GM12878 (cell line): Measurements from ENCODE around the gene ABHD3. TPM values are rescaled to one million over a fixed set of nuclear protein-coding genes. Genes with fewer than 3 reads are reported as not detected.

Experiments used
- ATAC-seq: fragments of 200-7000 bp; cut with Tn5 transposase; 3 replicates; pipeline ENCODE4 v1.9.1; 2020; ENCODE audit warnings: mild to moderate bottlenecking, moderate library complexity
- BruUV-seq: library from RNA; stranded (reverse); fragments of 400-500 nt; replicated peaks from 2 replicates; lab custom pipeline; 2021; lab: Mats Ljungman, UMichigan
- CTCF ChIA-PET: fragments of 300-600 bp; sonication (Branson Sonifier 250); formaldehyde crosslinking; extraction: SDS; loops from one replicate; lab custom pipeline; 2021; ENCODE audit warnings: inconsistent platforms; lab: Yijun Ruan, JAX
- POLR2A ChIA-PET: fragments of 350-600 bp; formaldehyde crosslinking; extraction: SDS; loops from one replicate; lab custom pipeline; 2021; ENCODE audit warnings: inconsistent platforms; lab: Charles Lee
- RAD21 ChIA-PET: fragments of 300-600 bp; sonication (Branson Sonifier 250); formaldehyde crosslinking; loops from one replicate; lab custom pipeline; 2023; ENCODE audit warnings: antibody characterized with exemption; ENCODE audit not compliant: unreplicated experiment; lab: Charles Lee
- SMC1A ChIA-PET: fragments of 300-600 bp; sonication (Branson Sonifier 250); formaldehyde crosslinking; loops from one replicate; lab custom pipeline; 2023; ENCODE audit not compliant: unreplicated experiment, uncharacterized antibody; lab: Charles Lee
- DNase-seq: peaks from one replicate; pipeline ENCODE4 v3.0.0-alpha.2; 2011; ENCODE audit warnings: low read depth, low spot score
- FAIRE-seq: peaks from 3 replicates; lab custom pipeline; 2011; peaks lifted over from hg19 to GRCh38; lab: Jason Lieb, UNC
- H2AFZ ChIP-seq: 2 replicates; pipeline ENCODE4 v1.6.0; 2011; ENCODE audit warnings: low read depth, low read length, control low read depth; ENCODE audit not compliant: control insufficient read depth
- H3K27ac ChIP-seq: 2 replicates; pipeline ENCODE4 v1.5.1; 2011; ENCODE audit warnings: control low read depth; ENCODE audit not compliant: control insufficient read depth, insufficient read depth
- H3K27me3 ChIP-seq, 2 experiments: replicated peaks in 1 of 2; 2 replicates each; pipeline versions ENCODE4 v1.6.0 to v1.6.1; 2011; ENCODE audit warnings: low read length in 1 of 2; ENCODE audit not compliant: control insufficient read depth in 2 of 2, insufficient read depth in 2 of 2
- H3K36me3 ChIP-seq, 2 experiments: 2 replicates each; pipeline ENCODE4 v1.5.1; 2011; ENCODE audit warnings: low read length in 1 of 2; ENCODE audit not compliant: control insufficient read depth in 2 of 2, insufficient read depth in 2 of 2
- H3K4me1 ChIP-seq: 2 replicates; pipeline ENCODE4 v1.6.1; 2011; ENCODE audit warnings: mild to moderate bottlenecking, low read length, moderate library complexity, mixed read lengths; ENCODE audit not compliant: control insufficient read depth, insufficient read depth
- H3K4me2 ChIP-seq: 2 replicates; pipeline ENCODE4 v1.6.0; 2011; ENCODE audit warnings: control low read depth; ENCODE audit not compliant: control insufficient read depth, insufficient read depth
- H3K4me3 ChIP-seq: fragments of 200-600 bp; sonication (generic); 2 replicates; pipeline ENCODE4 v1.5.1; 2016
- H3K79me2 ChIP-seq: 2 replicates; pipeline ENCODE4 v1.6.0; 2011; ENCODE audit warnings: low read length; ENCODE audit not compliant: control insufficient read depth, insufficient read depth
- H3K9ac ChIP-seq: 2 replicates; pipeline ENCODE4 v1.8.0; 2011; ENCODE audit warnings: low read length, control low read depth, mixed read lengths; ENCODE audit not compliant: control insufficient read depth, insufficient read depth
- H3K9me3 ChIP-seq: replicated peaks from 3 replicates; pipeline ENCODE4 v1.5.1; 2011; ENCODE audit warnings: mild to moderate bottlenecking, low read length; ENCODE audit not compliant: control insufficient read depth, insufficient read depth
- H4K20me1 ChIP-seq: 2 replicates; pipeline ENCODE4 v1.6.0; 2011; ENCODE audit not compliant: control insufficient read depth, insufficient read depth
- CTCF ChIP-seq, 3 experiments: IDR thresholded peaks in 2 of 3; conservative IDR thresholded peaks in 1 of 3; 2 replicates each; pipeline ENCODE4 v1.5.1; 2011; ENCODE audit warnings: low read depth in 3 of 3, low read length in 3 of 3, mild to moderate bottlenecking in 3 of 3, control low read depth in 2 of 3, moderate library complexity in 2 of 3, inconsistent platforms in 1 of 3, mixed read lengths in 1 of 3; ENCODE audit not compliant: control insufficient read depth in 2 of 3, insufficient read depth in 1 of 3; ENCODE audit errors: extremely low read depth in 1 of 3
- HCFC1 ChIP-seq: fragments of 150-350 bp; IDR thresholded peaks from 2 replicates; pipeline ENCODE4 v1.6.1; 2014; ENCODE audit warnings: low read length
- KDM1A ChIP-seq: fragments of 200-600 bp; sonication (generic); IDR thresholded peaks from 2 replicates; pipeline ENCODE4 v1.6.1; 2016; ENCODE audit warnings: borderline replicate concordance
- SMARCA5 ChIP-seq: fragments of 450-650 bp; IDR thresholded peaks from 2 replicates; pipeline ENCODE4 v1.6.1; 2017; ENCODE audit warnings: mild to moderate bottlenecking
- ZBTB33 ChIP-seq: fragments of 450-650 bp; IDR thresholded peaks from 2 replicates; pipeline ENCODE4 v1.6.1; 2017; ENCODE audit warnings: mild to moderate bottlenecking
- ZNF592 ChIP-seq: fragments of 450-650 bp; IDR thresholded peaks from 2 replicates; pipeline ENCODE4 v1.6.1; 2017; ENCODE audit warnings: mild to moderate bottlenecking, moderate library complexity
- ZNF687 ChIP-seq: fragments of 450-650 bp; IDR thresholded peaks from 2 replicates; pipeline ENCODE4 v1.6.1; 2017; ENCODE audit warnings: mild to moderate bottlenecking, moderate library complexity
- WGBS: methylation state at CpG from one replicate; pipeline ENCODE4 v1.1.6; 2016; ENCODE audit warnings: low lambda C conversion rate; ENCODE audit not compliant: insufficient replicate concordance, insufficient coverage; ENCODE audit errors: missing lambda C conversion rate; 5-methylcytosine and 5-hydroxymethylcytosine counted together
- in situ Hi-C: fragments of 300-500 bp; cut with MboI; formaldehyde crosslinking; loops from 9 replicates; pipeline ENCODE4 v1.14.3; 2018; ENCODE audit warnings: mixed read lengths
- intact Hi-C: fragments of 100-400 bp; cut with micrococcal nuclease; formaldehyde crosslinking; loops from one replicate; pipeline ENCODE4 v1.14.2; 2022; ENCODE audit not compliant: unreplicated experiment
- polyA plus RNA-seq, 11 experiments: library from polyadenylated mRNA; depleted of rRNA in 4 of 11; unstranded in 6 of 11; stranded (reverse) in 5 of 11; fragments of >200 nt; fragmentation: Nextera tagmentation in 4 of 11; fragmentation: Illumina TruSeq in 1 of 11; extraction: Ambion mirVana in 4 of 11; extraction: Trizol in 1 of 11; gene quantifications; 1 replicate in 1 of 11; 2 replicates in 10 of 11; pipeline versions ENCODE4 v1.2.1 to v1.2.3, GENCODE V29; 2011 to 2016; ENCODE audit warnings: inconsistent platforms in 2 of 11, missing spikeins in 2 of 11, low read depth in 1 of 11
- total RNA-seq, 4 experiments: library from RNA; depleted of rRNA in 3 of 4; stranded (reverse); fragments of >200 nt in 3 of 4; fragmentation: Illumina TruSeq in 1 of 4; extraction: Trizol in 1 of 4; gene quantifications; 2 replicates each; pipeline versions ENCODE4 v1.2.1 to v1.2.3, GENCODE V29; 2013 to 2021

ABHD3 gene
- total and polyA plus RNA-seq, 10 of the 15 experiments (the other 5 are each of a cell fraction or from before 2014, with no cell fraction given), result 4.9 to 49.8 (median 18.3) TPM

- H3K4me1 ChIP-seq, result no peaks in the 10 kb centered on the region
- ChIA-PET SMC1A (interaction anchor here (0.8 to 2.5 kb wide), 9 partner anchors 10 to 131 kb away, joined by 3 to 17 read pairs (median 5); partner anchors contain the start of genes ESCO1 and MIB1), POLR2A (interaction anchor here (0.6 to 3.2 kb wide), 6 partner anchors 10 to 128 kb away, joined by 4 to 19 read pairs (median 4); partner anchors contain the start of genes ESCO1 and MIB1), RAD21 (interaction anchor here (0.7 to 2.4 kb wide), 5 partner anchors 11 to 242 kb away, joined by 3 to 17 read pairs (median 4); partner anchors contain the start of gene ESCO1), CTCF (interaction anchor here (0.6 to 10.6 kb wide), 13 partner anchors 12 to 238 kb away, joined by 3 to 173 read pairs (median 5); partner anchors contain the start of genes ABHD3, ESCO1 and MIB1)
- H2AFZ ChIP-seq, result peak within 1 kb of the TSS; percentile 83
- H3K27ac ChIP-seq, result peak within 1 kb of the TSS; percentile 95
- H3K79me2 ChIP-seq, result peaks cover 50% of the 10 kb centered on the region
- H3K4me3 ChIP-seq, result peak within 1 kb of the TSS; percentile 83
- H3K27me3 ChIP-seq, result no peaks in the 10 kb centered on the region
- BruUV-seq, result TSS peak; percentile 88
- H3K36me3 ChIP-seq, result no peaks in the 10 kb centered on the region
- 1% methylated on average over 59 of the region's 59 CpGs for whole genome bisulfite sequencing
- in situ Hi-C loops (loop anchor here (25.0 kb wide), 2 partner anchors 550 to 1850 kb away; partner anchors contain the start of gene RIOK3), intact Hi-C loops (loop anchor here (1.0 to 10.0 kb wide), 4 partner anchors 92 to 242 kb away; partner anchors contain the start of genes ABHD3 and MIB1)
- peak; percentile 98 for ATAC-seq
- no peaks in the 10 kb centered on the region for H3K9me3 ChIP-seq
- H4K20me1 ChIP-seq, result no peaks in the 10 kb centered on the region
- peak; percentile 77 for FAIRE-seq
- H3K9ac ChIP-seq, result peak within 1 kb of the TSS; percentile 89
- peak within 1 kb of the TSS; percentile 88 for H3K4me2 ChIP-seq
- DNase-seq, result peak; percentile 71
- TF ChIP-seq ZNF687, result peak; percentile 84; the same call in 1 of the 2 replicates
- TF ChIP-seq ZBTB33, result peak; percentile 76; the same call in 1 of the 2 replicates
- TF ChIP-seq SMARCA5, result peak; percentile 93; the same call in 1 of the 2 replicates
- TF ChIP-seq CTCF (IDR thresholded peaks at IDR 0.05 in 2 of 3, conservative IDR thresholded peaks at IDR 0.05 in 1 of 3; ENCODE audit: control insufficient read depth in 2 of 3, extremely low read depth in 1 of 3, insufficient read depth in 1 of 3, low read depth in 3 of 3, low read length in 3 of 3), result peak; percentile 97 to 98 (median 98)
- TF ChIP-seq ZNF592, result peak; percentile 71; the same call in 1 of the 2 replicates
- no peak for TF ChIP-seq KDM1A
- peak; percentile 81 for TF ChIP-seq HCFC1
Measured at GRCh38 chr18:21612125-21613039, 92.2 kb downstream of the ABHD3 start, which contains the start of gene SNRPD1. Gene SNRPD1 (plus strand): TSS chr18:21612314. CDS start chr18:21612430, 116 bp downstream.
